Measurements from ENCODE around the gene MRPL20.
"Not testable (repeated sequence)": the region's sequence is repeated elsewhere in the genome, so short reads cannot be mapped to it uniquely, and the experiment has no call there.

MRPL20 gene

DNA sequence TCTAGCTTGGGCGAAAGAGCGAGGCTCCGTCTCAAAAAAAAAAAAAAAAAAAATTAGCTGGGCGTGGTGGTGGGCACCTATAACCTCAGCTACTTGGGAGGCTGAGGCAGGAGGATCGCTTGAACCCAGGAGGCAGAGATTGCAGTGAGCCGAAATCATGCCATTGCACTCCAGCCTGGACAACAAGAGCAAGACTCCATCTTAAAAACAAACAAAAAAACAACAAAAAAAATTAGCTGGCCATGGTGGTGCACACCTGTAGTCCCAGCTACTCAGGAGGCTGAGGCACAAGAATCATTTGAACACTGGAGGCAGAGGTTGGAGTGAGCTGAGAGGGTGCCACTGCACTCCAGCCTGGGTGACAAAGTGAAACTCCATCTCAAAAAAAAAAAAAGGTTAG is 21.9 kb upstream of the MRPL20 start:
- H3K27me3 ChIP-seq (ENCODE audit: control insufficient read depth, insufficient read depth, low read length); H3K36me3 ChIP-seq (ENCODE audit: control insufficient read depth, low read depth, low read length); H3K4me3 ChIP-seq (ENCODE audit: low read length); H3K27ac ChIP-seq (ENCODE audit: low read length); H3K9ac ChIP-seq (ENCODE audit: low read length); H3K9me3 ChIP-seq (ENCODE audit: control insufficient read depth, low read depth, low read length): not testable (repeated sequence)
- H3K4me1 ChIP-seq (ENCODE audit: control insufficient read depth, low read depth, low read length), result peaks cover 46% of the 10 kb centered on the region

DNA sequence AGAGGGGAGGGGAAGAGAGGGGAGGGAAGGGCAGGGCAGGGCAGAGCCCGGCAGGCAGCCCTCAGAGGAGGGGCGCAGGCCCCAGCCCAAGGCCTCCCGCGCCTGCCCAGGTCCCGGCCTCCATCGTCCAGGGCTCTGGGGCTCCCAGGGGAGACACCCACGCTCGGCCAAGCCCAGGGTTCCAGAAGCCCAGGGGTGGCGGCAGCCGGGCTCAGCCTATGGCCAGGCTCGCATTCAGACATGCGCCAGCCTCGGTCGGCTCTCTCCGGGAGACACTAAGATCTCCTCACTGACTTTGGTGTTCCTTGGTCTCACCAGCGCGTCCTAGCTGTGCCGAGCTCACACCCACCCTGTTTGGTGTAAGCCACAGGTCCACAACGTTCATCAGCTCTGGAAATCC is 21.1 kb upstream of the MRPL20 start:
- H3K9ac ChIP-seq (ENCODE audit: low read length), result no peak overlapping the region
- peaks cover 38% of the 10 kb centered on the region for H3K4me1 ChIP-seq (ENCODE audit: control insufficient read depth, low read depth, low read length)
- no peak overlapping the region for H3K4me3 ChIP-seq (ENCODE audit: low read length)
- no peaks in the 10 kb centered on the region for H3K9me3 ChIP-seq (ENCODE audit: control insufficient read depth, low read depth, low read length)
- H3K27ac ChIP-seq (ENCODE audit: low read length), result no peak overlapping the region
- no peaks in the 10 kb centered on the region for H3K27me3 ChIP-seq (ENCODE audit: control insufficient read depth, insufficient read depth, low read length)
- H3K36me3 ChIP-seq (ENCODE audit: control insufficient read depth, low read depth, low read length), result no peaks in the 10 kb centered on the region

DNA sequence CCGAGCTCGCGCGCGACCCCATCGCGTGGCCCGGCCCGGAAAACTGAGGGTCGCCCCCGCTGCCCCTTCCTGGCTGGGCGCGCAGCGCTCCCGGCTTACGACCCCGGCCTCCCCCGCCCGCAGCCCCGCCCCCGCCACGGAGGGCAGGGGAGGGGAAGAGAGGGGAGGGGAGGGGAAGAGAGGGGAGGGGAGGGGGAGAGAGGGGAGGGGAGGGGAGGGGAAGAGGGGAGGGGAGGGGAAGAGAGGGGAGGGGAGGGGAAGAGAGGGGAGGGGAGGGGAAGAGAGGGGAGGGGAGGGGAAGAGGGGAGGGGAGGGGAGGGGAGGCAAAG is 20.7 kb upstream of the MRPL20 start:
- H3K27ac ChIP-seq (ENCODE audit: low read length), result no peak overlapping the region
- peaks cover 34% of the 10 kb centered on the region for H3K4me1 ChIP-seq (ENCODE audit: control insufficient read depth, low read depth, low read length)
- no peaks in the 10 kb centered on the region for H3K9me3 ChIP-seq (ENCODE audit: control insufficient read depth, low read depth, low read length)
- peak overlapping the region; percentile 33 for H3K4me3 ChIP-seq (ENCODE audit: low read length)
- no peaks in the 10 kb centered on the region for H3K36me3 ChIP-seq (ENCODE audit: control insufficient read depth, low read depth, low read length)
- no peak overlapping the region for H3K9ac ChIP-seq (ENCODE audit: low read length)
- no peaks in the 10 kb centered on the region for H3K27me3 ChIP-seq (ENCODE audit: control insufficient read depth, insufficient read depth, low read length)

DNA sequence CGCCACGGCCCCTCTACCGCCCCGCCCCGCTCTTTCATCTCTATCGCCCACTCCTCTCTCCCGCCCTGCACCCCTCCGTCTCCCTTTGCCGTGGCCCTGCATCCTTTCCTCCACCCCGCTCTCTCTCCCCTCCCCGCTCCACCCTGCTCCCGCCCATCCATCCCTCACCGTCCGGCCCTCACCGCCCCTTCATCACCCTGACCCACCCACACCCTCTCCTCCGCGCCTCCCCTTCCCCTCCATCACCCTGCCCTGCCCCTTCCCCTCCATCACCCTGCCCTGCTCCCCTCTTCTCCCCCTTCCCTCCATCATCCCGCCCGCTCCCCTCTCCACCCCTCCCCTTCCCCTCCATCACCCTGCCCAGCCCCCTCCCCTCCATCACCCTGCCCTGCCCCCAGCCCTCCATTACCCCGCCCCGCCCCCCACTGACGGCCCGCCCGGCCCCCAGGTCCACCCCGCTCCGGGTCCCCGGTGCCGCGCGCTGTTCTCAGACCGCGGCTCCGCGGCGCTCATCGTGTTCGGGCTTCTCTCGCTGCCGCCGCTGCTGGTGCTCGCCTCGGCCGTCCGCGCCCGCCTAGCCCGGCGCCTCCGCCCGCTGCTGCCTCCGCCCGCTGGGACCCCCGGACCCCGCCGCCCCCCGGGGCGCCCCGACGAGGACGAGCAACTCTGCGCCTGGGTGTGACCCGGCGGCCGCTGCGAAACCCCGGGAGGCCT is 20.2 kb upstream of the MRPL20 start:
- H3K4me1 ChIP-seq (ENCODE audit: control insufficient read depth, low read depth, low read length), result peaks cover 34% of the 10 kb centered on the region
- H3K36me3 ChIP-seq (ENCODE audit: control insufficient read depth, low read depth, low read length), result no peaks in the 10 kb centered on the region
- H3K27me3 ChIP-seq (ENCODE audit: control insufficient read depth, insufficient read depth, low read length), result no peaks in the 10 kb centered on the region
- no peak overlapping the region for H3K27ac ChIP-seq (ENCODE audit: low read length)
- no peak overlapping the region for H3K9ac ChIP-seq (ENCODE audit: low read length)
- H3K4me3 ChIP-seq (ENCODE audit: low read length), result peak overlapping the region; percentile 33
- H3K9me3 ChIP-seq (ENCODE audit: control insufficient read depth, low read depth, low read length), result no peaks in the 10 kb centered on the region

DNA sequence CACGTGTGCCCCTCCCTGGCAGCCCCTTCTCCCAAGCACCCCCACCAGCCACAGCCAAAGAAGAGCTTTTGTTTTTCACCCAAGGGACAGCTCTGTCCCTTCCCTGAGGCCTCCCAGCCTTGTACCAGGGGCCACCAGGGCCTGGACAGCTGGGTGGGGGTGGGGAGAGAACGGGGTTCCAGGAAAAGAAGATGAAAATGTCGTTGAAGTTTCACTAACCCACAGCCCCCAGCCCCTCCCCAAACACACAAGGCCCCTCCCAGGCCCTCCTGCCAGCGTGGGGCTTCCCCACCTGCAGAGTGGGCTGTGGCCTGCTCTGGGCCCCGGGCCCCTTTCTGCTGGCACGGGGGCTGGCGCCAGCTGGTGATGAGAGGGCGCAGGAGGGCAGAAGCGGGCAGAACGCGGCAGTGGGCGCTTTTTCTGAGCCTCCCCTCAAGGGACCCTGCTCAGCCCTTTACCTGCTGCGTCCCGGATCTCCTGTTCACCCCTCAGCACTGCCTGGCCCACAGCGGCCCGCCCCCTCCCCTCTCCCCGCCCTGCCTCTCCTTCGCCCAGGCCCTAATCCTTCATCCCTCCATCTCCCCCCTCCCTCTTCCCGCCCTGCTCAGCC is 19.5 kb upstream of the MRPL20 start:
- Histone ChIP-seq H3K4me1 (ENCODE audit: control insufficient read depth, low read depth, low read length) (peaks cover 27% of the 10 kb centered on the region), H3K27ac (ENCODE audit: low read length) (no peak overlapping the region), H3K27me3 (ENCODE audit: control insufficient read depth, insufficient read depth, low read length) (no peaks in the 10 kb centered on the region), H3K4me3 (ENCODE audit: low read length) (peak overlapping the region; percentile 35), H3K36me3 (ENCODE audit: control insufficient read depth, low read depth, low read length) (no peaks in the 10 kb centered on the region), H3K9me3 (ENCODE audit: control insufficient read depth, low read depth, low read length) (no peaks in the 10 kb centered on the region), H3K9ac (ENCODE audit: low read length) (no peak overlapping the region)

DNA sequence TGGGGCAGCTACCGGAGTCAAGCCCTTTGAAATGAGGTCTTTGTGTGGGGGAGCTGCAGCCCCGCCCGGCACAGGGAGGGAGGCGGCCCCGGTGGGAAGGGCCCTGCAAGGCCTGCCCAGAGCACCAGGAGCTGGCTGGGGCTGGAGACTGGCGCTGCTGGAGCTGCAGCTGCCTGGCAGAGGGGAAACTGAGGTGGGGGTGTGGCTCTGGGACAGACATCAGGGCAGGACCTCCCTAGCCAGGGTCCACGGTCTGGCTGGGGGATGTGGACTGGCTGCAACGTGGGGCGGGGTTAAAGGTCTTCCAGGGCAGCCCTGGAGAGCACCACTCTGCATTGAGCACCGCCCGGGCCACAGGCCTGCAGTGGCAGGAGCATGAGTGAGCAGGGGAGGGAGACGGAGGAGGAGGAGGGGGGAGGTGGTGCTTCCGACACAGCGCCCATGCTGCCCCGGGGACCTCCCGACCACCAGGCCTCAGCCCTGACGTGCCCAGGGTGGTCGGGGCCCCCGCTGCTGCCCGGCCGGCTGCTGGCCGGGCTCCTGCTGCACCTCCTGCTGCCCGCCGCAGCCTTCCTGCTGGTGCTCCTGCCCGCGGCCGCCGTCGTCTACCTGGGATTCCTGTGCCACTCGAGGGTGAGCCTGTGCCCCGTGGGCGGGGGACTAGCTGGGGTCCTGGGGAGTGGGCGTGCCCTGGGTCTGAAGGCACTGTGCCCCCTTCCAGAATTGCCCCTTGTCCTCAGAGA is 18.8 kb upstream of the MRPL20 start:
- Histone ChIP-seq H3K9ac (ENCODE audit: low read length) (no peak overlapping the region), H3K27me3 (ENCODE audit: control insufficient read depth, insufficient read depth, low read length) (no peaks in the 10 kb centered on the region), H3K36me3 (ENCODE audit: control insufficient read depth, low read depth, low read length) (no peaks in the 10 kb centered on the region), H3K4me3 (ENCODE audit: low read length) (peak overlapping the region; percentile 35), H3K9me3 (ENCODE audit: control insufficient read depth, low read depth, low read length) (no peaks in the 10 kb centered on the region), H3K4me1 (ENCODE audit: control insufficient read depth, low read depth, low read length) (peaks cover 30% of the 10 kb centered on the region), H3K27ac (ENCODE audit: low read length) (no peak overlapping the region)

DNA sequence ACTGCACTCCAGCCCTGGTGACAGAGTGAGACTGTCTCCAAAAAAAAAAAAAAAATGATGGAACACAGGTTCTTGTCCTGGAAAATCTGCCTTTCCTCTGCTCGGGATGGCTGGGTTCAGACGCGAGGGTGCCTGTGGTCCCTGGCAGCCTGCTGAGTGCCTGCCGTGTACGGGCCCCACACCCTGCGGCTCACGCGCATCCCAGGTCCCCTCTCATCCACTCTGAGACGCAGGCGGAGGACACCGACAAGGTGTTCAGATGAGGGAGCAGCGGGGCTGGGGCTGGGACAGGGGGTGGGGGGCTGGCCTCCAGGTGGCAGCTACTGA is 18.3 kb upstream of the MRPL20 start:
- Histone ChIP-seq H3K4me1 (ENCODE audit: control insufficient read depth, low read depth, low read length) (peaks cover 30% of the 10 kb centered on the region), H3K4me3 (ENCODE audit: low read length) (no peak overlapping the region), H3K36me3 (ENCODE audit: control insufficient read depth, low read depth, low read length) (no peaks in the 10 kb centered on the region), H3K27ac (ENCODE audit: low read length) (no peak overlapping the region), H3K9me3 (ENCODE audit: control insufficient read depth, low read depth, low read length) (no peaks in the 10 kb centered on the region), H3K9ac (ENCODE audit: low read length) (no peak overlapping the region), H3K27me3 (ENCODE audit: control insufficient read depth, insufficient read depth, low read length) (no peaks in the 10 kb centered on the region)

DNA sequence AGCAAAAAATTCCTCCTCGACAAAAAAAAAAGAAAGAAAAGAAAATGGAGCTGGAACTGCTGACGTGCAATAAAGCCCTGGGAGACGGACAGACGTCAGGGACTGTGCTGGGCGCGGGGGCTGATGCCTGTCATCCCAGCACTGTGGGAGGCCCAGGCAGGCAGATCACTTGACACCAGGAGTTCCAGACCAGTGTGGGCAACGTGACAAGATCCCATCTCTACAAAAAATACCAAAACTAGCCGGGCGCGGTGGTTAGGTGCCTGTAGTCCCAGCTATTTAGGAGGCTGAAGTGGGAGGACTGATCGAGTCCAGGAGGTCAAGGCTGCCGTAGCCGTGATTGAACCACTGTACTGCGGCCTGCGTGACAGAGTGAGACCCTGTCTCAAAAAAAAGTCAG is 17.6 kb upstream of the MRPL20 start:
- no peaks in the 10 kb centered on the region for H3K36me3 ChIP-seq (ENCODE audit: control insufficient read depth, low read depth, low read length)
- H3K4me3 ChIP-seq (ENCODE audit: low read length), result no peak overlapping the region
- no peak overlapping the region for H3K9ac ChIP-seq (ENCODE audit: low read length)
- H3K9me3 ChIP-seq (ENCODE audit: control insufficient read depth, low read depth, low read length), result no peaks in the 10 kb centered on the region
- no peaks in the 10 kb centered on the region for H3K27me3 ChIP-seq (ENCODE audit: control insufficient read depth, insufficient read depth, low read length)
- peaks cover 26% of the 10 kb centered on the region for H3K4me1 ChIP-seq (ENCODE audit: control insufficient read depth, low read depth, low read length)
- H3K27ac ChIP-seq (ENCODE audit: low read length), result no peak overlapping the region

DNA sequence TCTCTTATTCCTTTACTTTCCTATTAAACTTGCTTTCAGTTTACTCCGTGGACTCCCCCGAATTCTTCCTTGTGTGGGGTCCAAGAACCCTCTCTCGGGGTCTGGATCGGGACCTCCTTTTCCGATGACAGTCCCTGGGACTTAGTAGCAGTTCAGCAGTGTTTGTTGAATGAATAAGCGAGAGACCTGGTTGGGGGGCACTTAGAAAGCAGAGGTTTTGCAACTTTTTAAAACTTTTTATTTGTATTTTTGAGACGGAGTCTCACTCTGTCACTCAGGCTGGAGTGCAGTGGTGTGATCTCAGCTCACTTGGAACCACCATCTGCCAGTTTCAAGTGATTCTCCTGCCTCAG is 16.1 kb upstream of the MRPL20 start:
- Histone ChIP-seq H3K4me3 (ENCODE audit: low read length) (no peak overlapping the region), H3K36me3 (ENCODE audit: control insufficient read depth, low read depth, low read length) (no peaks in the 10 kb centered on the region), H3K9me3 (ENCODE audit: control insufficient read depth, low read depth, low read length) (no peaks in the 10 kb centered on the region), H3K27me3 (ENCODE audit: control insufficient read depth, insufficient read depth, low read length) (no peaks in the 10 kb centered on the region), H3K9ac (ENCODE audit: low read length) (no peak overlapping the region), H3K27ac (ENCODE audit: low read length) (no peak overlapping the region), H3K4me1 (ENCODE audit: control insufficient read depth, low read depth, low read length) (peaks cover 26% of the 10 kb centered on the region)

DNA sequence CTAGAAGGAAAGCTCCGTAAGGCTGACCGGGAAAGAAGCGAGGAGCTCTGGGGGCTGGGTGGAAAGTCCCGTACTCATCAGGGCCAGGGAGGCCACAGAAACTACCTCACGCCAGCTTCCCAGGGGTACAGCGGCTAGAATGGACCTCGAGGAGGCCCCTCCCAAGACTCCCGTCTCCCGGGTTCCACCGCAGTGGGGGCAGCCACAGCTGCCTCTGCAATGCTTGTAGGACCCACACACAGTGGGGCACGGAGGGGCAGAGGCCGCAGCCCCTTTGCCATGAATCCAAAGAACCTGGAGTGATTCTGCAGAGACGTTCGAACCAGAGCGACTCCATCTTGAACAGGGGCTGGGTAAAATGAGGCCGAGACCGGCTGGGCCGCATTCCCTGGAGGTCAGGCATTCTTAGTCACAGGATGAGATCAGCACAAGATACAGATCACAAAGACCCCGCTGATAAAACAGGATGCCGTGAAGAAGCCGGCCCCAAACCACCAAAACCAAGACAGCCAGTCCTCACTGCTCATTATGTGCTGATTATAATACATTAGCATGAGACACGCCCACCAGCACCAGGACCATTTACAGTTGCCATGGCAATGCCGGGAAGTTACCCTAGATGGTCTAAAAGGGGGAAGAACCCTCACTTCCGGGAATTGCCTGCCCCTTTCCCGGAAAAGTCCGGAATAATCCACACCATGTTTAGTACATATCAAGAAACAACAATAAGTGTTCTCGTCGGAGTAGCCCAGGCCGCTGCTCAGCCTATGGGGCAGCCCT is 15.6 kb upstream of the MRPL20 start:
- H3K9ac ChIP-seq (ENCODE audit: low read length), result no peak overlapping the region
- no peak overlapping the region for H3K4me3 ChIP-seq (ENCODE audit: low read length)
- H3K36me3 ChIP-seq (ENCODE audit: control insufficient read depth, low read depth, low read length), result no peaks in the 10 kb centered on the region
- peaks cover 26% of the 10 kb centered on the region for H3K4me1 ChIP-seq (ENCODE audit: control insufficient read depth, low read depth, low read length)
- H3K27ac ChIP-seq (ENCODE audit: low read length), result no peak overlapping the region
- no peaks in the 10 kb centered on the region for H3K9me3 ChIP-seq (ENCODE audit: control insufficient read depth, low read depth, low read length)
- no peaks in the 10 kb centered on the region for H3K27me3 ChIP-seq (ENCODE audit: control insufficient read depth, insufficient read depth, low read length)

DNA sequence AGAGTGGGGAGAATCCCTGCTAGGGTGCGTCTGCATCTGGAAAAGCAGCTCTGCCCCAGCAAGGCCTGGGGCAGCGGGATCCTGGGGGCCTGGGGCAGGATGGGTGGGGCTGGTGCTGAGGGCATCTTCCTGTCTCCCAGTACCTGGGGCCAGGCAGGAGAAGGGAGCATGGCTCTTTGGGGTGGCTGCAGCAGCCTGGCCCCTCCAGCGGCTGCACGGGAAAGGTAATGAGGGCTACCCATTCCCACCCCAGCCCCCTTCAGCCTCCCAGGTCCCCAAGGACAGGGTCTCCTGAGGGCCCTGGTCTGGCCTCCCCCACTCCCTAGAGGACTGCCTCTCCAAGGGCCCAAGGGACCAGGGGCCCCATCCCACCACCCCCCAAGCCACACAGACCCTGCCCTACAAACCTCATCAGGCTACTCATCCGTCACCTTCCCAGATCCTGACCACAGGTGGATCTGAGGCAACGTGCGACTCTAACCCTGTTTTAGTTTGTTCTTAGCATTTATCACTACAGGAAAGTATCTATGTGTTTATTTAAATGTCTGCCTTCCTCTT is 14.9 kb upstream of the MRPL20 start:
- H3K36me3 ChIP-seq (ENCODE audit: control insufficient read depth, low read depth, low read length), result no peaks in the 10 kb centered on the region
- H3K9ac ChIP-seq (ENCODE audit: low read length), result no peak overlapping the region
- H3K27ac ChIP-seq (ENCODE audit: low read length), result no peak overlapping the region
- no peak overlapping the region for H3K4me3 ChIP-seq (ENCODE audit: low read length)
- no peaks in the 10 kb centered on the region for H3K27me3 ChIP-seq (ENCODE audit: control insufficient read depth, insufficient read depth, low read length)
- no peaks in the 10 kb centered on the region for H3K9me3 ChIP-seq (ENCODE audit: control insufficient read depth, low read depth, low read length)
- H3K4me1 ChIP-seq (ENCODE audit: control insufficient read depth, low read depth, low read length), result peaks cover 26% of the 10 kb centered on the region
